K562 (cell line): ENCODE measurements around the gene ZDHHC8. TPM values are rescaled to one million over a fixed set of nuclear protein-coding genes. Genes with fewer than 3 reads are reported as not detected.

ENCODE experiments used
- ATAC-seq: fragments of 200-7000 bp; cut with Tn5 transposase; 3 replicates; pipeline ENCODE4 v1.9.1; 2020; ENCODE audit warnings: moderate library complexity
- BruUV-seq: library from RNA; stranded (reverse); fragments of 400-500 nt; replicated peaks from 2 replicates; lab custom pipeline; 2021; lab: Mats Ljungman, UMichigan
- CTCF ChIA-PET: fragments of 300-600 bp; formaldehyde crosslinking; extraction: SDS; loops from one replicate; lab custom pipeline; 2021; ENCODE audit warnings: low intra/inter-chr PET ratio; lab: Yijun Ruan, JAX
- POLR2A ChIA-PET: fragments of 300-600, 350-650 bp; sonication (Branson Sonifier 250); formaldehyde crosslinking; extraction: SDS; loops from one replicate; lab custom pipeline; 2021; ENCODE audit warnings: antibody characterized with exemption, inconsistent platforms; lab: Yijun Ruan, JAX
- DNase-seq, 4 experiments: peaks; one replicate each; pipeline versions ENCODE4 v3.0.0 to v3.0.0-alpha.2; 2011 to 2018; ENCODE audit warnings: low spot score in 3 of 4, mixed read lengths in 3 of 4; ENCODE audit errors: extremely low read depth in 1 of 4
- FAIRE-seq: peaks from 2 replicates; lab custom pipeline; 2011; peaks lifted over from hg19 to GRCh38; lab: Jason Lieb, UNC
- H2AFZ ChIP-seq: 2 replicates; pipeline ENCODE4 v1.6.0; 2011; ENCODE audit warnings: low read depth, low read length, control low read depth, inconsistent platforms
- H3K27ac ChIP-seq: fragments of 200-600 bp; 3 replicates; pipeline ENCODE4 v1.8.0; 2011; ENCODE audit warnings: low read depth, mild to moderate bottlenecking, control low read depth, inconsistent platforms, low read length, moderate library complexity, mixed read lengths; ENCODE audit errors: extremely low read depth
- H3K27me3 ChIP-seq, 2 experiments: fragments of 300-600 bp in 1 of 2; 2 replicates in 1 of 2; 3 replicates in 1 of 2; pipeline versions ENCODE4 v1.6.0 to v1.8.0; 2011; ENCODE audit warnings: inconsistent platforms in 2 of 2, low read length in 2 of 2, mild to moderate bottlenecking in 1 of 2, mixed read lengths in 1 of 2, moderate library complexity in 1 of 2; ENCODE audit not compliant: control insufficient read depth in 2 of 2, insufficient read depth in 2 of 2
- H3K36me3 ChIP-seq: fragments of 300-600 bp; 3 replicates; pipeline ENCODE4 v1.8.0; 2011; ENCODE audit warnings: mild to moderate bottlenecking, low read length, inconsistent platforms; ENCODE audit not compliant: control insufficient read depth, insufficient read depth
- H3K4me1 ChIP-seq, 2 experiments: fragments of 200-600 bp in 1 of 2; replicated peaks in 1 of 2; 2 replicates in 1 of 2; 3 replicates in 1 of 2; pipeline versions ENCODE4 v1.5.1 to v1.8.0; 2011; ENCODE audit warnings: inconsistent platforms in 2 of 2, low read length in 2 of 2, mild to moderate bottlenecking in 1 of 2, mixed read lengths in 1 of 2, moderate library complexity in 1 of 2; ENCODE audit not compliant: control insufficient read depth in 2 of 2, insufficient read depth in 2 of 2
- H3K4me2 ChIP-seq: 2 replicates; pipeline ENCODE4 v1.6.1; 2011; ENCODE audit warnings: low read length, control low read depth, inconsistent platforms, mixed read lengths; ENCODE audit not compliant: insufficient read depth
- H3K4me3 ChIP-seq: fragments of 200-600 bp; sonication (generic), shearing (Covaris generic); 2 replicates; pipeline ENCODE4 v1.5.1; 2016; ENCODE audit warnings: control low read depth, inconsistent platforms
- H3K79me2 ChIP-seq: fragments of 200-600 bp; 3 replicates; pipeline ENCODE4 v1.8.0; 2011; ENCODE audit warnings: low read length, inconsistent platforms; ENCODE audit not compliant: control insufficient read depth, insufficient read depth
- H3K9ac ChIP-seq, 2 experiments: 2 replicates each; pipeline versions ENCODE4 v1.6.0 to v1.6.1; 2011; ENCODE audit warnings: low read depth in 2 of 2, low read length in 2 of 2, control low read depth in 1 of 2, inconsistent platforms in 1 of 2, mild to moderate bottlenecking in 1 of 2, mixed read lengths in 1 of 2; ENCODE audit not compliant: insufficient read depth in 1 of 2
- H3K9me1 ChIP-seq: one replicate; pipeline ENCODE4 v1.6.0; 2011; ENCODE audit warnings: inconsistent platforms, mild to moderate bottlenecking, low read length, moderate library complexity; ENCODE audit not compliant: control insufficient read depth, insufficient read depth
- H3K9me3 ChIP-seq: replicated peaks from 2 replicates; pipeline ENCODE4 v1.5.1; 2011; ENCODE audit warnings: low read depth, low read length, inconsistent platforms; ENCODE audit not compliant: control insufficient read depth, insufficient read depth
- H4K20me1 ChIP-seq: replicated peaks from 2 replicates; pipeline ENCODE4 v1.6.1; 2011; ENCODE audit warnings: low read length, inconsistent platforms, mixed read lengths; ENCODE audit not compliant: control insufficient read depth, insufficient read depth
- JUN ChIP-seq, 2 experiments: sonication (generic) in 1 of 2; formaldehyde crosslinking in 1 of 2; IDR thresholded peaks; 2 replicates each; pipeline versions ENCODE4 v1.6.1 to v1.8.0; 2012 to 2022; ENCODE audit warnings: borderline replicate concordance in 2 of 2, mild to moderate bottlenecking in 2 of 2, improper control_type of control experiment in 1 of 2, low read depth in 1 of 2, low read length in 1 of 2, missing genetic modification reagents in 1 of 2
- KDM2B ChIP-seq: fragments of 250-450 bp; sonication (Bioruptor Pico); IDR thresholded peaks from 2 replicates; pipeline ENCODE4 v1.8.0; 2021; ENCODE audit warnings: mild to moderate bottlenecking, moderate library complexity
- MYC ChIP-seq, 2 experiments: fragments of 250-450 bp in 1 of 2; sonication (Bioruptor Pico) in 1 of 2; IDR thresholded peaks; 2 replicates each; pipeline versions ENCODE4 v1.5.1 to v1.6.1; 2012 to 2021; ENCODE audit warnings: low read depth in 2 of 2, borderline replicate concordance in 1 of 2, improper control_type of control experiment in 1 of 2, low read length in 1 of 2, mild to moderate bottlenecking in 1 of 2, moderate library complexity in 1 of 2
- NR4A1 ChIP-seq, 2 experiments: fragments of 250-450 bp in 1 of 2; fragments of 450-650 bp in 1 of 2; sonication (Bioruptor Pico) in 1 of 2; IDR thresholded peaks; 2 replicates each; pipeline versions ENCODE4 v1.4.0 to v1.6.1; 2016 to 2020; ENCODE audit warnings: mild to moderate bottlenecking in 2 of 2, missing compliant biosample characterization in 1 of 2, missing genetic modification characterization in 1 of 2, moderate library complexity in 1 of 2
- ZNF253 ChIP-seq: fragments of 250-450 bp; sonication (Bioruptor Pico); conservative IDR thresholded peaks from 2 replicates; pipeline ENCODE4 v1.6.1; 2021; ENCODE audit warnings: mild to moderate bottlenecking
- WGBS: fragments of 100-300 bp; shearing (Covaris generic); methylation state at CpG from one replicate; pipeline ENCODE4 v1.1.6; 2016; ENCODE audit warnings: low coverage, mixed read lengths; ENCODE audit not compliant: insufficient coverage; ENCODE audit errors: missing lambda C conversion rate; 5-methylcytosine and 5-hydroxymethylcytosine counted together
- in situ Hi-C: fragments of 300-500 bp; cut with MboI; formaldehyde crosslinking; loops from 4 replicates; pipeline ENCODE4 v1.15.0; 2018; ENCODE audit warnings: inconsistent platforms, mixed read lengths
- intact Hi-C: fragments of 100-400 bp; cut with micrococcal nuclease; formaldehyde crosslinking; loops from 2 replicates; pipeline ENCODE4 v1.14.2; 2022
- polyA plus RNA-seq, 8 experiments: library from polyadenylated mRNA; depleted of rRNA in 4 of 8; stranded (reverse) in 5 of 8; unstranded in 3 of 8; fragments of >200 nt; fragmentation: Nextera tagmentation in 2 of 8; fragmentation: Illumina TruSeq in 1 of 8; extraction: Ambion mirVana in 2 of 8; extraction: Trizol in 1 of 8; gene quantifications; 2 replicates each; pipeline versions ENCODE4 v1.2.1 to v1.2.3, GENCODE V29; 2011 to 2014; ENCODE audit warnings: inconsistent platforms in 1 of 8, missing spikeins in 1 of 8
- total RNA-seq, 7 experiments: library from RNA; depleted of rRNA in 6 of 7; stranded (reverse); fragments of >200 nt in 6 of 7; fragmentation: Illumina TruSeq in 2 of 7; extraction: Trizol in 2 of 7; gene quantifications; 2 replicates each; pipeline versions ENCODE4 v1.2.1 to v1.2.3, GENCODE V29; 2011 to 2021; ENCODE audit warnings: low replicate concordance in 1 of 7
- TF ChIP-seq, protein P1 (sequence below): fragments of 450-650 bp; IDR thresholded peaks from 2 replicates; pipeline ENCODE4 v1.6.1; 2016; ENCODE audit warnings: mild to moderate bottlenecking, moderate library complexity

The ZDHHC8 gene
- total and polyA plus RNA-seq, 9 of the 15 experiments (the other 6 are each of a cell fraction or from before 2014, with no cell fraction given): 0.04 to 109 (median 16.4) TPM

DNA sequence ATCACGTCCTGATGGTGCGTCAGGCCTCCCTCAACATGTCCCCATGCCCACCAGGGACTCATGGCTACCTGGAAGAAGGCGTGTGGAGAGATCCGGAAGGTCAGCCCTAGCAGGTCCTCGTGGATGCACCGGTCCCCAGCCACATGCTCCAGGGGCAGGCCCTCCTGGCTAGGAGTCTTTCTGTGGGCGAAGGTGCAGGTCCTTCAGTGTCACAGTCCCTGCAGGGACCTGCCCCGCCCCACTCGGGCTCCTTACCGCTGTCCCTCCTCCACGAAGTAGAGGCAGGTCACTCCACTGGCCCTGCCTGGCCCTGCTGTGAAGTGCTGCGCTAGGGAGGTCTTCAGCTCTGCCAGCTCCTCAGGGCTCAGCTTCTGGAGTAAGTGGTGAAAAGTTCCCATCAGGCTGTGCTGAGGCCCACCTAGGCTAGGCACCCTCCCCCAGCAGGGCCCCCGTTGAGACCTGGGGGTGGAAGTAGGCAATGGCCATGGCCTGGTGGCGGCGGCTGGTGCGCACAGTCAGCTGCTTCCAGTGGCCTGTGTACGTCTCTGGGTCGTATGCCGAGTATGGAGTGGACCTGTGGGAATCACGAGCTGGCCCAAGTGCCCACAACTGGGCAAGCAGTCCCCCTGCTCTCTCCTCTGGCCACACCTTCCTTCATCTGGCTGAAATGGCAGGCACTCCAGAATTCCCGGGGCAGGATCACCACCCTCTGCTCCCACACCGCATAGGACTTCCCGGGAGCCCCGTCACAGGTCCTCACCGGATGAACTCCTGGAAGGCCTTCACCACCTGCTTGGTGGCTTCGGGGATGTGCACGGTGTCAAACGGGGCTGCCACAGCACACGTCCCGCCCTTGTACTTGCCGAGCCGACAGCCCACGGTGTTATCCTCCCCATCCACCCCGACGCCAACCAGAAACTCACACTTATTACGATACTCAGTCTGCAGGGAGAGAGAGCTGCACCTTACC lies 16.8 kb upstream of the ZDHHC8 start:
- CTCF ChIA-PET: no interaction called here
- H3K4me2 ChIP-seq: peak overlapping the region; percentile 97; the same call in 1 of the 2 replicates
- ATAC-seq: no peak
- no peak for DNase-seq
- H3K27ac ChIP-seq: peak overlapping the region; percentile 94
- H3K4me3 ChIP-seq: peak overlapping the region; percentile 63; the same call in 1 of the 2 replicates
- peaks cover 20 to 86% of the 10 kb centered on the region in 2 experiments for H3K4me1 ChIP-seq
- peaks cover 84% of the 10 kb centered on the region for H3K36me3 ChIP-seq
- H3K27me3 ChIP-seq: no peaks in the 10 kb centered on the region
- WGBS: 93% methylated on average over 36 of the region's 36 CpGs
- H3K9ac ChIP-seq: peak overlapping the region; percentile 95 to 99; a peak in 3 of 4 replicates
- intact Hi-C loops (loop anchor here (5.0 kb wide), 1 partner anchor 382 kb away; no protein-coding TSS in a partner anchor), in situ Hi-C loops (loop anchor here (10.0 kb wide), 1 partner anchor 390 kb away; the partner anchor contains the start of gene GP1BB)
- peaks cover 53% of the 10 kb centered on the region for H3K79me2 ChIP-seq
- H2AFZ ChIP-seq: no peak overlapping the region
- no peaks in the 10 kb centered on the region for H3K9me1 ChIP-seq
- no peak for FAIRE-seq
- BruUV-seq: no TSS peak
- POLR2A ChIA-PET: interaction anchor here (0.6 to 20.7 kb wide), 12 partner anchors 7 to 170 kb away, joined by 3 to 513 read pairs (median 4); partner anchors contain the start of gene ZDHHC8
- H3K9me3 ChIP-seq: no peaks in the 10 kb centered on the region
- H4K20me1 ChIP-seq: peaks cover 32% of the 10 kb centered on the region
- no peak for TF ChIP-seq MYC (IDR thresholded peaks at IDR 0.05; ENCODE audit: low read depth, low read length)
- TF ChIP-seq MYC (CRISPR knock-in tag; IDR thresholded peaks at IDR 0.05; ENCODE audit: borderline replicate concordance, low read depth): 0 out of 2 replicates have a peak, but pooled peaks have one; percentile 11
- TF ChIP-seq, protein P1, sequence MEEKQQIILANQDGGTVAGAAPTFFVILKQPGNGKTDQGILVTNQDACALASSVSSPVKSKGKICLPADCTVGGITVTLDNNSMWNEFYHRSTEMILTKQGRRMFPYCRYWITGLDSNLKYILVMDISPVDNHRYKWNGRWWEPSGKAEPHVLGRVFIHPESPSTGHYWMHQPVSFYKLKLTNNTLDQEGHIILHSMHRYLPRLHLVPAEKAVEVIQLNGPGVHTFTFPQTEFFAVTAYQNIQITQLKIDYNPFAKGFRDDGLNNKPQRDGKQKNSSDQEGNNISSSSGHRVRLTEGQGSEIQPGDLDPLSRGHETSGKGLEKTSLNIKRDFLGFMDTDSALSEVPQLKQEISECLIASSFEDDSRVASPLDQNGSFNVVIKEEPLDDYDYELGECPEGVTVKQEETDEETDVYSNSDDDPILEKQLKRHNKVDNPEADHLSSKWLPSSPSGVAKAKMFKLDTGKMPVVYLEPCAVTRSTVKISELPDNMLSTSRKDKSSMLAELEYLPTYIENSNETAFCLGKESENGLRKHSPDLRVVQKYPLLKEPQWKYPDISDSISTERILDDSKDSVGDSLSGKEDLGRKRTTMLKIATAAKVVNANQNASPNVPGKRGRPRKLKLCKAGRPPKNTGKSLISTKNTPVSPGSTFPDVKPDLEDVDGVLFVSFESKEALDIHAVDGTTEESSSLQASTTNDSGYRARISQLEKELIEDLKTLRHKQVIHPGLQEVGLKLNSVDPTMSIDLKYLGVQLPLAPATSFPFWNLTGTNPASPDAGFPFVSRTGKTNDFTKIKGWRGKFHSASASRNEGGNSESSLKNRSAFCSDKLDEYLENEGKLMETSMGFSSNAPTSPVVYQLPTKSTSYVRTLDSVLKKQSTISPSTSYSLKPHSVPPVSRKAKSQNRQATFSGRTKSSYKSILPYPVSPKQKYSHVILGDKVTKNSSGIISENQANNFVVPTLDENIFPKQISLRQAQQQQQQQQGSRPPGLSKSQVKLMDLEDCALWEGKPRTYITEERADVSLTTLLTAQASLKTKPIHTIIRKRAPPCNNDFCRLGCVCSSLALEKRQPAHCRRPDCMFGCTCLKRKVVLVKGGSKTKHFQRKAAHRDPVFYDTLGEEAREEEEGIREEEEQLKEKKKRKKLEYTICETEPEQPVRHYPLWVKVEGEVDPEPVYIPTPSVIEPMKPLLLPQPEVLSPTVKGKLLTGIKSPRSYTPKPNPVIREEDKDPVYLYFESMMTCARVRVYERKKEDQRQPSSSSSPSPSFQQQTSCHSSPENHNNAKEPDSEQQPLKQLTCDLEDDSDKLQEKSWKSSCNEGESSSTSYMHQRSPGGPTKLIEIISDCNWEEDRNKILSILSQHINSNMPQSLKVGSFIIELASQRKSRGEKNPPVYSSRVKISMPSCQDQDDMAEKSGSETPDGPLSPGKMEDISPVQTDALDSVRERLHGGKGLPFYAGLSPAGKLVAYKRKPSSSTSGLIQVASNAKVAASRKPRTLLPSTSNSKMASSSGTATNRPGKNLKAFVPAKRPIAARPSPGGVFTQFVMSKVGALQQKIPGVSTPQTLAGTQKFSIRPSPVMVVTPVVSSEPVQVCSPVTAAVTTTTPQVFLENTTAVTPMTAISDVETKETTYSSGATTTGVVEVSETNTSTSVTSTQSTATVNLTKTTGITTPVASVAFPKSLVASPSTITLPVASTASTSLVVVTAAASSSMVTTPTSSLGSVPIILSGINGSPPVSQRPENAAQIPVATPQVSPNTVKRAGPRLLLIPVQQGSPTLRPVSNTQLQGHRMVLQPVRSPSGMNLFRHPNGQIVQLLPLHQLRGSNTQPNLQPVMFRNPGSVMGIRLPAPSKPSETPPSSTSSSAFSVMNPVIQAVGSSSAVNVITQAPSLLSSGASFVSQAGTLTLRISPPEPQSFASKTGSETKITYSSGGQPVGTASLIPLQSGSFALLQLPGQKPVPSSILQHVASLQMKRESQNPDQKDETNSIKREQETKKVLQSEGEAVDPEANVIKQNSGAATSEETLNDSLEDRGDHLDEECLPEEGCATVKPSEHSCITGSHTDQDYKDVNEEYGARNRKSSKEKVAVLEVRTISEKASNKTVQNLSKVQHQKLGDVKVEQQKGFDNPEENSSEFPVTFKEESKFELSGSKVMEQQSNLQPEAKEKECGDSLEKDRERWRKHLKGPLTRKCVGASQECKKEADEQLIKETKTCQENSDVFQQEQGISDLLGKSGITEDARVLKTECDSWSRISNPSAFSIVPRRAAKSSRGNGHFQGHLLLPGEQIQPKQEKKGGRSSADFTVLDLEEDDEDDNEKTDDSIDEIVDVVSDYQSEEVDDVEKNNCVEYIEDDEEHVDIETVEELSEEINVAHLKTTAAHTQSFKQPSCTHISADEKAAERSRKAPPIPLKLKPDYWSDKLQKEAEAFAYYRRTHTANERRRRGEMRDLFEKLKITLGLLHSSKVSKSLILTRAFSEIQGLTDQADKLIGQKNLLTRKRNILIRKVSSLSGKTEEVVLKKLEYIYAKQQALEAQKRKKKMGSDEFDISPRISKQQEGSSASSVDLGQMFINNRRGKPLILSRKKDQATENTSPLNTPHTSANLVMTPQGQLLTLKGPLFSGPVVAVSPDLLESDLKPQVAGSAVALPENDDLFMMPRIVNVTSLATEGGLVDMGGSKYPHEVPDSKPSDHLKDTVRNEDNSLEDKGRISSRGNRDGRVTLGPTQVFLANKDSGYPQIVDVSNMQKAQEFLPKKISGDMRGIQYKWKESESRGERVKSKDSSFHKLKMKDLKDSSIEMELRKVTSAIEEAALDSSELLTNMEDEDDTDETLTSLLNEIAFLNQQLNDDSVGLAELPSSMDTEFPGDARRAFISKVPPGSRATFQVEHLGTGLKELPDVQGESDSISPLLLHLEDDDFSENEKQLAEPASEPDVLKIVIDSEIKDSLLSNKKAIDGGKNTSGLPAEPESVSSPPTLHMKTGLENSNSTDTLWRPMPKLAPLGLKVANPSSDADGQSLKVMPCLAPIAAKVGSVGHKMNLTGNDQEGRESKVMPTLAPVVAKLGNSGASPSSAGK: no peak
- TF ChIP-seq ZNF253 (CRISPR knock-in tag): 0 out of 2 replicates have a peak, but pooled peaks have one; percentile 23
- TF ChIP-seq JUN (IDR thresholded peaks at IDR 0.05; ENCODE audit: borderline replicate concordance, low read depth, low read length): no peak
- no peak for TF ChIP-seq JUN (CRISPR knock-in tag; IDR thresholded peaks at IDR 0.05; ENCODE audit: borderline replicate concordance)
- TF ChIP-seq NR4A1 (CRISPR knock-in tag; IDR thresholded peaks at IDR 0.05): peak; percentile 65; the same call in 1 of the 2 replicates
- TF ChIP-seq NR4A1 (tag; IDR thresholded peaks at IDR 0.05): no peak
- TF ChIP-seq KDM2B (CRISPR knock-in tag): no peak
